GM23338 (cell line): ENCODE measurements around the gene AKAP13. TPM values are rescaled to one million over a fixed set of nuclear protein-coding genes. Genes with fewer than 3 reads are reported as not detected.

Experiments
- ATAC-seq: fragments of 200-7000 bp; cut with Tn5 transposase; 3 replicates; pipeline ENCODE4 v1.9.1; 2020
- DNase-seq: peaks from one replicate; pipeline ENCODE4 v3.0.0-alpha.2; 2015; ENCODE audit warnings: low spot score
- H2AFZ ChIP-seq: fragments of 200-600 bp; sonication (generic); 2 replicates; pipeline ENCODE4 v1.8.0; 2016; ENCODE audit warnings: antibody characterized with exemption, mild to moderate bottlenecking, moderate library complexity
- H3F3A ChIP-seq: fragments of 200-600 bp; sonication (generic); replicated peaks from 2 replicates; pipeline ENCODE4 v1.8.0; 2017; ENCODE audit warnings: antibody characterized with exemption, mixed run types, low read depth
- H3K27ac ChIP-seq: fragments of 200-600 bp; sonication (generic); 2 replicates; pipeline ENCODE4 v1.6.1; 2016; ENCODE audit warnings: low read depth
- H3K27me3 ChIP-seq: fragments of 200-600 bp; sonication (generic); 2 replicates; pipeline ENCODE4 v1.8.0; 2016; ENCODE audit warnings: mild to moderate bottlenecking, mixed run types, moderate library complexity; ENCODE audit not compliant: insufficient read depth
- H3K36me3 ChIP-seq: fragments of 200-600 bp; sonication (generic); 2 replicates; pipeline ENCODE4 v1.8.0; 2016; ENCODE audit warnings: mild to moderate bottlenecking; ENCODE audit not compliant: insufficient read depth
- H3K4me1 ChIP-seq: fragments of 200-600 bp; sonication (generic); 2 replicates; pipeline ENCODE4 v1.8.0; 2016; ENCODE audit warnings: mild to moderate bottlenecking, moderate library complexity; ENCODE audit not compliant: insufficient read depth
- H3K4me2 ChIP-seq: fragments of 200-600 bp; sonication (generic); 2 replicates; pipeline ENCODE4 v1.7.1; 2017; ENCODE audit warnings: mixed run types
- H3K4me3 ChIP-seq: fragments of 200-600 bp; sonication (generic); 2 replicates; pipeline ENCODE4 v1.6.1; 2016; ENCODE audit warnings: mixed run types
- H3K79me2 ChIP-seq: fragments of 200-600 bp; sonication (generic); replicated peaks from 2 replicates; pipeline ENCODE4 v1.8.0; 2017; ENCODE audit warnings: mild to moderate bottlenecking; ENCODE audit not compliant: insufficient read depth
- H3K9me2 ChIP-seq: fragments of 200-600 bp; sonication (generic); 2 replicates; pipeline ENCODE4 v1.8.0; 2017; ENCODE audit not compliant: insufficient read depth
- H4K20me1 ChIP-seq: fragments of 200-600 bp; sonication (generic); replicated peaks from 2 replicates; pipeline ENCODE4 v1.8.0; 2017; ENCODE audit warnings: mild to moderate bottlenecking; ENCODE audit not compliant: insufficient read depth
- H3K27ac Mint-ChIP-seq: 2 replicates; pipeline ENCODE4 v1.8.0; 2020; ENCODE audit warnings: inconsistent platforms, mild to moderate bottlenecking, moderate library complexity, mixed read lengths
- H3K27me3 Mint-ChIP-seq: 3 replicates; pipeline ENCODE4 v1.8.0; 2022; ENCODE audit warnings: low read depth, mild to moderate bottlenecking, moderate library complexity, mixed read lengths, inconsistent platforms; ENCODE audit not compliant: insufficient read depth, poor library complexity
- H3K36me3 Mint-ChIP-seq: 3 replicates; pipeline ENCODE4 v1.8.0; 2021; ENCODE audit warnings: low read depth, mild to moderate bottlenecking, inconsistent platforms, moderate library complexity, mixed read lengths
- H3K4me1 Mint-ChIP-seq: 3 replicates; pipeline ENCODE4 v1.8.0; 2020; ENCODE audit warnings: mild to moderate bottlenecking, inconsistent platforms, mixed read lengths
- H3K4me3 Mint-ChIP-seq: 3 replicates; pipeline ENCODE4 v1.8.0; 2021; ENCODE audit warnings: moderate library complexity, mild to moderate bottlenecking, inconsistent platforms, mixed read lengths
- H3K9me3 Mint-ChIP-seq: 3 replicates; pipeline ENCODE4 v1.8.0; 2020; ENCODE audit warnings: moderate library complexity, mild to moderate bottlenecking, inconsistent platforms, mixed read lengths
- EZH2 ChIP-seq: fragments of 200-600 bp; sonication (generic); IDR thresholded peaks from one replicate; pipeline ENCODE4 v1.8.0; 2017; ENCODE audit warnings: antibody characterized with exemption, mild to moderate bottlenecking, low read depth; ENCODE audit not compliant: unreplicated experiment
- JUNB ChIP-seq: IDR thresholded peaks from one replicate; pipeline ENCODE4 v1.6.1; 2016; ENCODE audit warnings: antibody characterized with exemption; ENCODE audit not compliant: unreplicated experiment
- NANOG ChIP-seq: IDR thresholded peaks from 2 replicates; pipeline ENCODE4 v1.6.1; 2016; ENCODE audit warnings: antibody characterized with exemption, borderline replicate concordance
- ZNF114 ChIP-seq: fragments of 250-450 bp; sonication (Bioruptor Pico); IDR thresholded peaks from 2 replicates; pipeline ENCODE4 v1.5.0; 2020; ENCODE audit warnings: mild to moderate bottlenecking, moderate library complexity
- ZNF331 ChIP-seq: fragments of 250-450 bp; sonication (Bioruptor Pico); IDR thresholded peaks from 2 replicates; pipeline ENCODE4 v1.5.0; 2020; ENCODE audit warnings: low read depth, mild to moderate bottlenecking, moderate library complexity
- ZNF462 ChIP-seq: fragments of 250-450 bp; sonication (Bioruptor Pico); IDR thresholded peaks from 2 replicates; pipeline ENCODE4 v1.5.0; 2020; ENCODE audit warnings: mild to moderate bottlenecking, moderate library complexity
- polyA plus RNA-seq: library from polyadenylated mRNA; unstranded; fragments of >200 nt; fragmentation: Nextera tagmentation; extraction: Ambion mirVana; gene quantifications from 2 replicates; pipeline ENCODE4 v1.2.1, GENCODE V29; 2016
- total RNA-seq: library from RNA; depleted of rRNA; stranded (reverse); fragments of >200 nt; shearing (Covaris generic); gene quantifications from 2 replicates; pipeline ENCODE4 v1.2.3, GENCODE V29; 2014
- TF ChIP-seq, protein P1 (sequence below): IDR thresholded peaks from 2 replicates; pipeline ENCODE4 v1.6.1; 2016; ENCODE audit warnings: antibody characterized with exemption
- TF ChIP-seq, protein P2 (sequence below): IDR thresholded peaks from one replicate; pipeline ENCODE4 v1.6.1; 2018; ENCODE audit warnings: antibody characterized with exemption; ENCODE audit not compliant: unreplicated experiment

AKAP13 gene
- total and polyA plus RNA-seq, 2 experiments from 2014 or later: 46.2 to 60.7 TPM

- Mint-ChIP-seq H3K9me3 (no peaks in the 10 kb centered on the region), H3K36me3 (no peaks in the 10 kb centered on the region; the same call in 2 of the 3 replicates), H3K27ac (no peak overlapping the region), H3K27me3 (peaks cover 9% of the 10 kb centered on the region), H3K4me1 (peaks cover 40% of the 10 kb centered on the region), H3K4me3 (no peak overlapping the region)
- H2AFZ ChIP-seq: no peak overlapping the region
- H3K4me2 ChIP-seq: no peak overlapping the region
- no peak for DNase-seq
- no peaks in the 10 kb centered on the region for H3K9me2 ChIP-seq
- H3K4me3 ChIP-seq: no peak overlapping the region
- no peak overlapping the region for H3K27ac ChIP-seq
- no peaks in the 10 kb centered on the region for H3K27me3 ChIP-seq
- TF ChIP-seq NANOG (no peak), EZH2 (no peak), JUNB (no peak), ZNF331 (no peak), ZNF114 (CRISPR knock-in tag) (no peak), ZNF462 (no peak)
- TF ChIP-seq, protein P1, sequence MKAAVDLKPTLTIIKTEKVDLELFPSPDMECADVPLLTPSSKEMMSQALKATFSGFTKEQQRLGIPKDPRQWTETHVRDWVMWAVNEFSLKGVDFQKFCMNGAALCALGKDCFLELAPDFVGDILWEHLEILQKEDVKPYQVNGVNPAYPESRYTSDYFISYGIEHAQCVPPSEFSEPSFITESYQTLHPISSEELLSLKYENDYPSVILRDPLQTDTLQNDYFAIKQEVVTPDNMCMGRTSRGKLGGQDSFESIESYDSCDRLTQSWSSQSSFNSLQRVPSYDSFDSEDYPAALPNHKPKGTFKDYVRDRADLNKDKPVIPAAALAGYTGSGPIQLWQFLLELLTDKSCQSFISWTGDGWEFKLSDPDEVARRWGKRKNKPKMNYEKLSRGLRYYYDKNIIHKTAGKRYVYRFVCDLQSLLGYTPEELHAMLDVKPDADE: no peak
- TF ChIP-seq, protein P2, sequence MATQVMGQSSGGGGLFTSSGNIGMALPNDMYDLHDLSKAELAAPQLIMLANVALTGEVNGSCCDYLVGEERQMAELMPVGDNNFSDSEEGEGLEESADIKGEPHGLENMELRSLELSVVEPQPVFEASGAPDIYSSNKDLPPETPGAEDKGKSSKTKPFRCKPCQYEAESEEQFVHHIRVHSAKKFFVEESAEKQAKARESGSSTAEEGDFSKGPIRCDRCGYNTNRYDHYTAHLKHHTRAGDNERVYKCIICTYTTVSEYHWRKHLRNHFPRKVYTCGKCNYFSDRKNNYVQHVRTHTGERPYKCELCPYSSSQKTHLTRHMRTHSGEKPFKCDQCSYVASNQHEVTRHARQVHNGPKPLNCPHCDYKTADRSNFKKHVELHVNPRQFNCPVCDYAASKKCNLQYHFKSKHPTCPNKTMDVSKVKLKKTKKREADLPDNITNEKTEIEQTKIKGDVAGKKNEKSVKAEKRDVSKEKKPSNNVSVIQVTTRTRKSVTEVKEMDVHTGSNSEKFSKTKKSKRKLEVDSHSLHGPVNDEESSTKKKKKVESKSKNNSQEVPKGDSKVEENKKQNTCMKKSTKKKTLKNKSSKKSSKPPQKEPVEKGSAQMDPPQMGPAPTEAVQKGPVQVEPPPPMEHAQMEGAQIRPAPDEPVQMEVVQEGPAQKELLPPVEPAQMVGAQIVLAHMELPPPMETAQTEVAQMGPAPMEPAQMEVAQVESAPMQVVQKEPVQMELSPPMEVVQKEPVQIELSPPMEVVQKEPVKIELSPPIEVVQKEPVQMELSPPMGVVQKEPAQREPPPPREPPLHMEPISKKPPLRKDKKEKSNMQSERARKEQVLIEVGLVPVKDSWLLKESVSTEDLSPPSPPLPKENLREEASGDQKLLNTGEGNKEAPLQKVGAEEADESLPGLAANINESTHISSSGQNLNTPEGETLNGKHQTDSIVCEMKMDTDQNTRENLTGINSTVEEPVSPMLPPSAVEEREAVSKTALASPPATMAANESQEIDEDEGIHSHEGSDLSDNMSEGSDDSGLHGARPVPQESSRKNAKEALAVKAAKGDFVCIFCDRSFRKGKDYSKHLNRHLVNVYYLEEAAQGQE: no peak
- H3F3A ChIP-seq: no peaks in the 10 kb centered on the region
- no peak for ATAC-seq
- peaks cover 56% of the 10 kb centered on the region for H4K20me1 ChIP-seq
- no peaks in the 10 kb centered on the region; the same call in 1 of the 2 replicates for H3K4me1 ChIP-seq
- no peaks in the 10 kb centered on the region for H3K36me3 ChIP-seq
- H3K79me2 ChIP-seq: peaks cover 100% of the 10 kb centered on the region
Observed at GRCh38 chr15:85778107-85778776, 397.8 kb downstream of the AKAP13 start.
